Middle frontal gyrus (tissue), 1 donor: ENCODE data around the gene SMYD3.

Experiments used
- DNase-seq: peaks from one replicate; pipeline ENCODE4 v3.0.0-alpha.2; 2015; ENCODE audit warnings: low spot score; ENCODE audit errors: extremely low spot score

Gene SMYD3

GRCh38 chr1:246181241-246181640 lies 325.8 kb downstream of the SMYD3 start:
- DNase-seq = no peak

GRCh38 chr1:246179401-246179800 lies 327.7 kb downstream of the SMYD3 start:
- DNase-seq = no peak

- DNase-seq = no peak
These were observed 328.3 kb downstream of the SMYD3 start for GRCh38 chr1:246178717-246179311.

GRCh38 chr1:246176126-246177024 lies 330.7 kb downstream of the SMYD3 start:
- DNase-seq = no peak

GRCh38 chr1:246170574-246171261 lies 336.4 kb downstream of the SMYD3 start:
- no peak for DNase-seq

- no peak for DNase-seq
These were observed 337.6 kb downstream of the SMYD3 start for GRCh38 chr1:246169486-246169885.

- DNase-seq = no peak
These were observed 338.1 kb downstream of the SMYD3 start for GRCh38 chr1:246169019-246169418.

- DNase-seq = no peak
These were observed 340.2 kb downstream of the SMYD3 start for GRCh38 chr1:246166841-246167240.

- no peak for DNase-seq
These were observed 341.0 kb downstream of the SMYD3 start for GRCh38 chr1:246165826-246166709.

GRCh38 chr1:246164764-246165163 lies 342.3 kb downstream of the SMYD3 start:
- DNase-seq = no peak

- DNase-seq = no peak
These were observed 344.5 kb downstream of the SMYD3 start for GRCh38 chr1:246162560-246162959.

- DNase-seq = no peak
These were observed 345.5 kb downstream of the SMYD3 start for GRCh38 chr1:246161626-246162025.

GRCh38 chr1:246160905-246161304 lies 346.2 kb downstream of the SMYD3 start:
- DNase-seq = no peak

GRCh38 chr1:246160374-246160773 lies 346.7 kb downstream of the SMYD3 start:
- DNase-seq = no peak

- DNase-seq = no peak
These were observed 347.5 kb downstream of the SMYD3 start for GRCh38 chr1:246159279-246160227.

- no peak for DNase-seq
These were observed 348.9 kb downstream of the SMYD3 start for GRCh38 chr1:246158131-246158530.

- DNase-seq = no peak
These were observed 349.6 kb downstream of the SMYD3 start for GRCh38 chr1:246157516-246157915.

GRCh38 chr1:246156847-246157246 lies 350.2 kb downstream of the SMYD3 start:
- DNase-seq = no peak

- no peak for DNase-seq
These were observed 351.2 kb downstream of the SMYD3 start for GRCh38 chr1:246155923-246156322.

GRCh38 chr1:246153796-246154212 lies 353.3 kb downstream of the SMYD3 start:
- DNase-seq = no peak
